Tibial nerve (tissue), 4 donors: ENCODE results near the gene CRABP2. TPM values are rescaled to one million over a fixed set of nuclear protein-coding genes. Genes with fewer than 3 reads are reported as not detected.

Experiments used
- DNase-seq, 2 donors: peaks; one replicate each; pipeline ENCODE4 v3.0.0-alpha.2; 2019; ENCODE audit warnings: low spot score in 2 of 2
- H3K27ac ChIP-seq, 4 donors: fragments of 200-600 bp; sonication (generic) in 3 of 4; one replicate each; pipeline ENCODE4 v1.5.1; 2017 to 2019; ENCODE audit warnings: mild to moderate bottlenecking in 1 of 4
- H3K27me3 ChIP-seq, 2 donors: fragments of 200-600 bp; sonication (generic) in 1 of 2; one replicate each; pipeline versions ENCODE4 v1.5.1 to v1.6.0; 2017 to 2019
- H3K36me3 ChIP-seq, 3 donors: fragments of 200-600 bp; sonication (generic); one replicate each; pipeline ENCODE4 v1.5.1; 2018 to 2019
- H3K4me1 ChIP-seq, 4 donors: fragments of 200-600 bp; sonication (generic) in 3 of 4; one replicate each; pipeline ENCODE4 v1.5.1; 2017 to 2019
- H3K4me3 ChIP-seq, 4 donors: fragments of 200-600 bp; sonication (generic) in 3 of 4; one replicate each; pipeline ENCODE4 v1.5.1; 2017 to 2019; ENCODE audit warnings: mild to moderate bottlenecking in 1 of 4, moderate library complexity in 1 of 4
- H3K9me3 ChIP-seq, 4 donors: fragments of 200-600 bp; sonication (generic) in 3 of 4; one replicate each; pipeline ENCODE4 v1.5.1; 2017 to 2019
- EP300 ChIP-seq, 2 donors: sonication (generic); formaldehyde crosslinking; IDR thresholded peaks; one replicate each; pipeline ENCODE4 v1.6.1; 2017; ENCODE audit warnings: antibody characterized with exemption in 2 of 2, mild to moderate bottlenecking in 1 of 2
- POLR2A ChIP-seq, 2 donors: fragments of 450-650 bp; IDR thresholded peaks; one replicate each; pipeline ENCODE4 v1.6.1; 2017; ENCODE audit warnings: antibody characterized with exemption in 2 of 2, mild to moderate bottlenecking in 2 of 2, moderate library complexity in 2 of 2
- WGBS, 2 donors: methylation state at CpG; one replicate each; pipeline ENCODE4 v1.1.5; 2018; 5-methylcytosine and 5-hydroxymethylcytosine counted together
- total RNA-seq, 4 donors: library from RNA; depleted of rRNA; stranded (reverse); fragments of >200 nt; gene quantifications; one replicate each; pipeline ENCODE4 v1.1.0, GENCODE V29; 2016
- TF ChIP-seq, protein P1 (sequence below), 5 experiments: fragments of 200-600 bp in 3 of 5; fragments of 450-650 bp in 2 of 5; sonication (generic) in 3 of 5; IDR thresholded peaks; one replicate each; pipeline ENCODE4 v1.5.1; 2016 to 2019; ENCODE audit warnings: antibody characterized with exemption in 5 of 5, mild to moderate bottlenecking in 3 of 5, moderate library complexity in 2 of 5

CRABP2 gene
- total RNA-seq, 4 donors from 2014 or later, result 3.5 to 13.2 (median 5.0) TPM

DNA sequence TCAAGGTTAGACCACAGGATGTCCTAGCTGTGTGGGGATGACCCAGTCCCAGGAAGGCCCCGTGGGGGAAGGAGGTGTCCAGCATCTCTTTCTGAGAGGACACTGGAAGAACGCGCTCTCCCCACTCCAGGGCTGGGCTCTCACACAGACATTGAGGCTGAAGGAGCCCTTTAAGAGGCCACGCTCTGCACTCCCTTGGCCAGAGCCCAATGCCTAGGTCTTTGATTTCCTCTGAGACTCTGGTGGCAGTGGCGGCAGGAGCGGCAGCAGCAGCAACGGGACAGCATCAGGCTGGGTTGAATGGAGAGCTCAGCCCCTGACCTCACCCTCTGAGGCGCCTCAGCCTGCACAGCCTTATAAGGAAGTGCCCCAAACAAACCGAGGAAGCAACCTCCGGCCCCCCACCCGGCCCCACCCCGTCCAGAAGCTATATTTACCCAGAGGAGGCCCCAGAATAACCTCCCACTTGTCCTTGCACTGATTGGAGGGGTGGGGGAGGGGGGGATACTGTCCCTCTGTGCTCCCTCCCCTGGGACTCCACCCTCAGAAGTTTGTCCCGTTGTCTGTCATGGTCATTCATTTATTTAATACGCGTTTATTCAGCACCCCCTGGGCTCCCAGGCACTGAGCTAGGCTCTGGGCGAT is 40.5 kb downstream of the CRABP2 start:
- Histone ChIP-seq H3K4me1 (peaks cover 0 to 98% (median 77%) of the 10 kb centered on the region in 4 donors), H3K36me3 (no peaks in the 10 kb centered on the region), H3K9me3 (no peaks in the 10 kb centered on the region), H3K4me3 (no peak overlapping the region), H3K27me3 (no peaks in the 10 kb centered on the region), H3K27ac (peak overlapping the region; percentile 18 to 94 (median 78))
- 18 to 20% methylated on average over 12 to 13 of the region's 16 CpGs for WGBS, 2 donors
- no peak for DNase-seq
- TF ChIP-seq, protein P1, sequence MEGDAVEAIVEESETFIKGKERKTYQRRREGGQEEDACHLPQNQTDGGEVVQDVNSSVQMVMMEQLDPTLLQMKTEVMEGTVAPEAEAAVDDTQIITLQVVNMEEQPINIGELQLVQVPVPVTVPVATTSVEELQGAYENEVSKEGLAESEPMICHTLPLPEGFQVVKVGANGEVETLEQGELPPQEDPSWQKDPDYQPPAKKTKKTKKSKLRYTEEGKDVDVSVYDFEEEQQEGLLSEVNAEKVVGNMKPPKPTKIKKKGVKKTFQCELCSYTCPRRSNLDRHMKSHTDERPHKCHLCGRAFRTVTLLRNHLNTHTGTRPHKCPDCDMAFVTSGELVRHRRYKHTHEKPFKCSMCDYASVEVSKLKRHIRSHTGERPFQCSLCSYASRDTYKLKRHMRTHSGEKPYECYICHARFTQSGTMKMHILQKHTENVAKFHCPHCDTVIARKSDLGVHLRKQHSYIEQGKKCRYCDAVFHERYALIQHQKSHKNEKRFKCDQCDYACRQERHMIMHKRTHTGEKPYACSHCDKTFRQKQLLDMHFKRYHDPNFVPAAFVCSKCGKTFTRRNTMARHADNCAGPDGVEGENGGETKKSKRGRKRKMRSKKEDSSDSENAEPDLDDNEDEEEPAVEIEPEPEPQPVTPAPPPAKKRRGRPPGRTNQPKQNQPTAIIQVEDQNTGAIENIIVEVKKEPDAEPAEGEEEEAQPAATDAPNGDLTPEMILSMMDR (IDR thresholded peaks at IDR 0.05), result no peak
- no peak for TF ChIP-seq POLR2A (IDR thresholded peaks at IDR 0.05)
- no peak for TF ChIP-seq EP300 (IDR thresholded peaks at IDR 0.05)

DNA sequence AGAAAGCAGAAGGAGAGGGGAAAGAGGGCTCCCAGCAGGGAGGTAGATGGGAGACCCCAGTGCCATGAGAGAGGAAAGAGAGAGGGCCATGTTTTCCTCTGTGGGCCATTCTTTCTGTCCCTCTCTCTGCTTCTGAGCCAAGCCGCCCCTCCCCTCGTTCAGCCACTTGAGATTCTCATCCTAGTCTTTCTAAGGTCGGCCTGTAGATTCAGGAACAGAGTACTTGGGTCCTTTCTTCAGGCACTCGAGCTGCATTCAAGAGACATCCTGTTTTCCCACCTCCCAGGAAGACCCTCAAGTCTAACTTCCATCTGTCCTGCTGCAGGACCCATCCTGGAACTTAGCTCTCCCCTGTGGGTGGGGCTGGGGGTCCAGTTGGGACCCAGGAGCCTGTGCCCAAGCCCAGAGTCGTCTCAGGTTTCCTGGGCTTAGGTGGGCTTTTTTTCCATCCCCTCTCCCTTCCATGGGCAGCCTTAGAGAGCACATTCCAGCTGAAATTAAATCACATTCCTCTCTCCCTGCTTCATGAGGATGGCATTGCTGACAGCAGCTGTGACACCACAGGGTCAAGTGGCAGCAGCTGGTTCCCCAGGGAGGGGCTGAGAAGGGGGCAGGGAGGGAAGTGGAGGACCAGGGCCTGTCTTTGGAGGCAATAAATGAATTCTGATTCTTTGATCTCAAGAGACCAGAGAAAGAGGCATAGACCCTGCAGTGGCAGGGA is 41.2 kb downstream of the CRABP2 start:
- TF ChIP-seq POLR2A (IDR thresholded peaks at IDR 0.05) (no peak), EP300 (IDR thresholded peaks at IDR 0.05) (no peak)
- TF ChIP-seq, protein P1 (IDR thresholded peaks at IDR 0.05), result no peak
- H3K4me3 ChIP-seq, result no peak overlapping the region
- H3K27ac ChIP-seq, result peak overlapping the region; percentile 18 to 94 (median 78)
- DNase-seq, result no peak
- no peaks in the 10 kb centered on the region for H3K27me3 ChIP-seq
- H3K36me3 ChIP-seq, result no peaks in the 10 kb centered on the region
- peaks cover 0 to 99% (median 81%) of the 10 kb centered on the region in 4 donors for H3K4me1 ChIP-seq
- 40 to 45% methylated on average over 5 of the region's 5 CpGs for WGBS, 2 donors
- H3K9me3 ChIP-seq, result no peaks in the 10 kb centered on the region

DNA sequence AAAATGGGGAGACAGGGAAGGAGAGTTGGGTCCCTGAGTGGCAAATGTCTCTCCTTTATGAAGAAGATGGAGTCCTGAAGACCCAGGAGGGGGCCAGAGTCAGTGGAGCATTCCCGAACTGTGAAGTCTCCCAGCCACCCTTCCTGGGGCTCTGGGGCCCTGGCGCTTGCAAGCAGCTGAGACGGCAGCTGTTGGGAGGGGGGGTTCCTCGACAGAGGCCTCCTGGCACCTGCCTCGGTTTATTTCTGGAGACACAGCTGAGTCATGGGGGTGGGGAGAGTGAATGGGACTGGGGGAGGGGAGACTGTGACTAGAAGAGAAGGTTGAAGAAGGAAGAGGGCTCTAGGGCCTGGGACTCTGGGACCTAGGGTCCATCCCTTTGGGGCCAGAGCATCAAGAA is 42.2 kb downstream of the CRABP2 start:
- Histone ChIP-seq H3K9me3 (no peaks in the 10 kb centered on the region), H3K27me3 (no peaks in the 10 kb centered on the region), H3K4me1 (peaks cover 0 to 93% (median 75%) of the 10 kb centered on the region in 4 donors), H3K27ac (peak overlapping the region; percentile 18 to 94 (median 78)), H3K4me3 (no peak overlapping the region), H3K36me3 (no peaks in the 10 kb centered on the region)
- WGBS, 2 donors, result 38 to 43% methylated on average over 5 of the region's 5 CpGs
- DNase-seq, result no peak
- TF ChIP-seq, protein P1 (IDR thresholded peaks at IDR 0.05), result no peak
- no peak for TF ChIP-seq POLR2A (IDR thresholded peaks at IDR 0.05)
- no peak for TF ChIP-seq EP300 (IDR thresholded peaks at IDR 0.05)

DNA sequence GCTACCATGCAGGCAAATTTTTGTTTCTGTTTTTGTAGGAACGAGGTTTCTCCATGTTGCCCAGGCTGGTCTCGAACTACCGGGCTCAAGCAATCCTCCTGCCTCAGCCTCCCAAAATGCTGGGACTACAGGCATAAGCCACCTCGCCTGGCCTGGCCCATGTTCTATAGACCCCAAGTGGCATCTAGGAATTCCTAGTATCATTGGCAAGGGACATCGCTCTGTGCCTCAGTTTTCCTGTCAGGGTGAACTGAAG is 42.7 kb downstream of the CRABP2 start:
- DNase-seq, result no peak
- TF ChIP-seq, protein P1 (IDR thresholded peaks at IDR 0.05), result no peak
- TF ChIP-seq POLR2A (IDR thresholded peaks at IDR 0.05) (no peak), EP300 (IDR thresholded peaks at IDR 0.05) (no peak)
- Histone ChIP-seq H3K9me3 (no peaks in the 10 kb centered on the region), H3K27ac (peak overlapping the region; percentile 18 to 94 (median 78)), H3K4me1 (peaks cover 0 to 91% (median 73%) of the 10 kb centered on the region in 4 donors), H3K36me3 (no peaks in the 10 kb centered on the region), H3K4me3 (no peak overlapping the region), H3K27me3 (no peaks in the 10 kb centered on the region)
- 65 to 69% methylated on average over 5 of the region's 5 CpGs for WGBS, 2 donors
